ENCODE data around the gene TRIM44. TPM values are rescaled to one million over a fixed set of nuclear protein-coding genes. Genes with fewer than 3 reads are reported as not detected.

The TRIM44 gene
- total and polyA plus RNA-seq, 2 donors (not counting 3 experiments of a cell fraction or from before 2014, with no cell fraction given) = 31.7 to 72.0 TPM

DNA sequence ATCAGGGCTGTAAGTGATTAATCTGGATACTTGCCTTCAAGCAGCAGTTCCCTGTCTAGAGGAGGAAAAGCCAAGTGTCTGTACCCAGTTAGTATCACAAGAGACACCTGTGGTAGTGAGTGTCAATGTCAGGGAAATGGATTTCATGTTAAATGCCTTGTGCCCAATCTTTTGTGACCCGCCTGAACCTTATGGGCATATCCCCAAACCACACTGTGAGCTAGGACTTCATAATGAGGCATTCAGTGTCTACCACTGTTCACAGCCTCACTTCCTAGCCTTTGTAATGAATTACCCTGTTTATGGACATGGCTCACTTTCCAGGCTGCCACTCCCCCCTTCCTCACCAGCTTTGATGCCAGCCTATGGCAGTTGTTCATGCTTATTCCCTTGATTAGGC lies 125.1 kb downstream of the TRIM44 start:
- no peaks in the 10 kb centered on the region for H3K9me1 ChIP-seq (replicated peaks; ENCODE audit: control insufficient read depth, extremely low read depth, insufficient read depth, low read length)
- no peak overlapping the region for H2AFZ ChIP-seq (ENCODE audit: low read depth, low read length)
- H3K79me2 ChIP-seq (ENCODE audit: control insufficient read depth, insufficient read depth, low read length) = no peaks in the 10 kb centered on the region
- H3K27ac ChIP-seq (ENCODE audit: insufficient read depth, low read depth, low read length) = no peak overlapping the region
- ChIA-PET CTCF (no interaction called here), POLR2A (no interaction called here)
- FAIRE-seq (no peak), DNase-seq (ENCODE audit: low read depth, low spot score) (no peak)
- TF ChIP-seq, protein P1, sequence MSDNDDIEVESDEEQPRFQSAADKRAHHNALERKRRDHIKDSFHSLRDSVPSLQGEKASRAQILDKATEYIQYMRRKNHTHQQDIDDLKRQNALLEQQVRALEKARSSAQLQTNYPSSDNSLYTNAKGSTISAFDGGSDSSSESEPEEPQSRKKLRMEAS (IDR thresholded peaks at IDR 0.05; ENCODE audit: insufficient read depth, insufficient read length) = no peak
- TF ChIP-seq EZH2 (IDR thresholded peaks at IDR 0.05; ENCODE audit: borderline replicate concordance, low read depth, low read length, severe bottlenecking) = no peak
- TF ChIP-seq POLR2AphosphoS5 (IDR thresholded peaks at IDR 0.05; ENCODE audit: insufficient read depth, low read depth, low read length) = no peak
- no peak overlapping the region for H3K9ac ChIP-seq (replicated peaks; ENCODE audit: extremely low read depth, insufficient read depth, low read length)
- H3K4me3 ChIP-seq (replicated peaks in 1 of 3; ENCODE audit: insufficient read depth in 1 of 3, low read depth in 1 of 3, low read length in 3 of 3) = no peak overlapping the region
- no peaks in the 10 kb centered on the region for H3K9me3 ChIP-seq (replicated peaks; ENCODE audit: control insufficient read depth, insufficient read depth, low read length)
- intact Hi-C loops (cut with micrococcal nuclease) = no loop called here
- peaks cover 12% of the 10 kb centered on the region for H3K4me1 ChIP-seq (ENCODE audit: control insufficient read depth, extremely low read depth, insufficient read depth, low read length)
- H3K27me3 ChIP-seq (ENCODE audit: control insufficient read depth in 2 of 2, insufficient read depth in 2 of 2, low read length in 2 of 2) = no peaks in the 10 kb centered on the region
- BruUV-seq (replicated peaks) = no TSS peak
- no peak overlapping the region for H3K4me2 ChIP-seq (ENCODE audit: insufficient read depth, low read length)
- H3K36me3 ChIP-seq (ENCODE audit: control insufficient read depth in 2 of 2, extremely low read depth in 1 of 2, insufficient read depth in 2 of 2, low read length in 2 of 2) = no peaks in the 10 kb centered on the region
- H4K20me1 ChIP-seq (replicated peaks; ENCODE audit: control insufficient read depth, extremely low read depth, insufficient read depth, low read length) = no peaks in the 10 kb centered on the region
- dilution Hi-C loops (cut with MboI; ENCODE audit: extremely low pct_ligation_motif_present, low sequenced_read_pairs) = no loop called here

DNA sequence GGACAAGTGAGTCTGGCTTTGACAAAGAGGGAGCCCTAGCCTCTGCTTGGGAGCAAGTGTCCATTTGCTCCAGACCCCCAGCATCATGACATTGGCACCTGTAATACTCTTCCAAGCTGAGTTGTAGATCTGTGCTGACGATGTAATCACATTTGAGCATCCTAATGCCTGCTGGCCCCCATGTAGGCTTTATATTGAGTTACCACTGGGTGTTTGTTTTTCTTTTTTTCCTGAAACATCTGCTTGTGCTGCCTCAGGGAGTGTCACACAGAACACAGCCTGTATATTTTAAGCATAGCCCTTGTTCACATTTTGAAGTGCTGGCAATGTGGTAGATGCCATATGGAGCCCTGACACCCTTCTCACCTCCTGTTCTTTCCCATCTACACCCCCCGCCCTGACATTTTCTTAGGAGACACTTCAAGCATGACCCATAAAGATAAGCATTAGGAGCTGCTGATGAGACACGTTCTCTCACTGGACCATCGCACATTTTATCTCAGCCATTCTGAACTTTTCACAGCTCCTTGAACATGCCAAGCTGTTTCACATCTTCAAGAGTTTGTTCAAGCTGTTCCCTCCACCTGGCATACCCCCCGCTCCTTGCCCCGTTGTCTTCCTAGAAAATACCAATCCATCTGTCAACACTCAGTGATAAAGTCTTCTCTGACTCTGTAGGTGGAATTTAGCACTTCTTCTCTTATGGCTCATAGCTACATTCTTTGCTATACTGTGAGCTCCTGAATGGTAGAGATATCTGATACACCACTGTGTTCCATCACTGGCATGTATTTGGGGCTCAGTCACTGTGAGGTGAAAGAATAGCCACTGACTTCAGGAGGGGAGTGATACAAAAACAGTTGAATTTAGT lies 128.7 kb downstream of the TRIM44 start:
- CTCF ChIA-PET = interaction anchor here (3.1 kb wide), 1 partner anchor 31 kb away, joined by 19 read pairs; no protein-coding TSS in a partner anchor

More for the DNA sequence above, 128.7 kb downstream of the TRIM44 start:
- Histone ChIP-seq H3K9me3 (replicated peaks; ENCODE audit: control insufficient read depth, insufficient read depth, low read length) (no peaks in the 10 kb centered on the region), H3K9me1 (replicated peaks; ENCODE audit: control insufficient read depth, extremely low read depth, insufficient read depth, low read length) (no peaks in the 10 kb centered on the region), H3K79me2 (ENCODE audit: control insufficient read depth, insufficient read depth, low read length) (no peaks in the 10 kb centered on the region), H3K27me3 (ENCODE audit: control insufficient read depth in 2 of 2, insufficient read depth in 2 of 2, low read length in 2 of 2) (no peaks in the 10 kb centered on the region), H3K9ac (replicated peaks; ENCODE audit: extremely low read depth, insufficient read depth, low read length) (no peak overlapping the region), H3K27ac (ENCODE audit: insufficient read depth, low read depth, low read length) (no peak overlapping the region), H4K20me1 (replicated peaks; ENCODE audit: control insufficient read depth, extremely low read depth, insufficient read depth, low read length) (no peaks in the 10 kb centered on the region), H3K4me2 (ENCODE audit: insufficient read depth, low read length) (no peak overlapping the region), H3K36me3 (ENCODE audit: control insufficient read depth in 2 of 2, extremely low read depth in 1 of 2, insufficient read depth in 2 of 2, low read length in 2 of 2) (no peaks in the 10 kb centered on the region), H2AFZ (ENCODE audit: low read depth, low read length) (no peak overlapping the region), H3K4me3 (replicated peaks in 1 of 3; ENCODE audit: insufficient read depth in 1 of 3, low read depth in 1 of 3, low read length in 3 of 3) (no peak overlapping the region), H3K4me1 (ENCODE audit: control insufficient read depth, extremely low read depth, insufficient read depth, low read length) (peaks cover 19% of the 10 kb centered on the region)
- FAIRE-seq = no peak
- BruUV-seq (replicated peaks) = no TSS peak
- dilution Hi-C loops (cut with MboI; ENCODE audit: extremely low pct_ligation_motif_present, low sequenced_read_pairs) (no loop called here), intact Hi-C loops (cut with micrococcal nuclease) (no loop called here)
- TF ChIP-seq POLR2AphosphoS5 (IDR thresholded peaks at IDR 0.05; ENCODE audit: insufficient read depth, low read depth, low read length) (no peak), GATA2 (IDR thresholded peaks at IDR 0.05; ENCODE audit: insufficient read depth, insufficient read length, low read depth, low read length) (no peak), POLR2A (IDR thresholded peaks at IDR 0.05; ENCODE audit: low read depth, low read length) (no peak), JUN (IDR thresholded peaks at IDR 0.05; ENCODE audit: borderline replicate concordance, insufficient read depth, insufficient read length, low read depth) (no peak), EZH2 (IDR thresholded peaks at IDR 0.05; ENCODE audit: borderline replicate concordance, low read depth, low read length, severe bottlenecking) (no peak), MYC (IDR thresholded peaks at IDR 0.05; ENCODE audit: low read depth, low read length) (no peak), FOS (IDR thresholded peaks at IDR 0.05; ENCODE audit: borderline replicate concordance, insufficient read depth, low read length) (no peak)
- TF ChIP-seq, protein P1 (IDR thresholded peaks at IDR 0.05; ENCODE audit: insufficient read depth, insufficient read length) = no peak
- TF ChIP-seq, protein P2, sequence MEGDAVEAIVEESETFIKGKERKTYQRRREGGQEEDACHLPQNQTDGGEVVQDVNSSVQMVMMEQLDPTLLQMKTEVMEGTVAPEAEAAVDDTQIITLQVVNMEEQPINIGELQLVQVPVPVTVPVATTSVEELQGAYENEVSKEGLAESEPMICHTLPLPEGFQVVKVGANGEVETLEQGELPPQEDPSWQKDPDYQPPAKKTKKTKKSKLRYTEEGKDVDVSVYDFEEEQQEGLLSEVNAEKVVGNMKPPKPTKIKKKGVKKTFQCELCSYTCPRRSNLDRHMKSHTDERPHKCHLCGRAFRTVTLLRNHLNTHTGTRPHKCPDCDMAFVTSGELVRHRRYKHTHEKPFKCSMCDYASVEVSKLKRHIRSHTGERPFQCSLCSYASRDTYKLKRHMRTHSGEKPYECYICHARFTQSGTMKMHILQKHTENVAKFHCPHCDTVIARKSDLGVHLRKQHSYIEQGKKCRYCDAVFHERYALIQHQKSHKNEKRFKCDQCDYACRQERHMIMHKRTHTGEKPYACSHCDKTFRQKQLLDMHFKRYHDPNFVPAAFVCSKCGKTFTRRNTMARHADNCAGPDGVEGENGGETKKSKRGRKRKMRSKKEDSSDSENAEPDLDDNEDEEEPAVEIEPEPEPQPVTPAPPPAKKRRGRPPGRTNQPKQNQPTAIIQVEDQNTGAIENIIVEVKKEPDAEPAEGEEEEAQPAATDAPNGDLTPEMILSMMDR (IDR thresholded peaks at IDR 0.05; ENCODE audit: extremely low read depth in 1 of 2, insufficient read depth in 1 of 2, low read depth in 1 of 2, low read length in 2 of 2) = no peak
- no peak for DNase-seq (ENCODE audit: low read depth, low spot score)
- POLR2A ChIA-PET = no interaction called here
